Panc1 (cell line): ENCODE data around the gene TSPAN17. TPM values are rescaled to one million over a fixed set of nuclear protein-coding genes. Genes with fewer than 3 reads are reported as not detected.

Experiments used
- ATAC-seq: fragments of 200-7000 bp; cut with Tn5 transposase; 2 replicates; pipeline ENCODE4 v1.9.1; 2020; ENCODE audit warnings: mild to moderate bottlenecking, moderate library complexity
- BruUV-seq: library from RNA; stranded (reverse); fragments of 400-500 nt; replicated peaks from 2 replicates; lab custom pipeline; 2021; lab: Mats Ljungman, UMichigan
- CTCF ChIA-PET: fragments of 300-600 bp; sonication (Branson Sonifier 250); formaldehyde crosslinking; loops from one replicate; lab custom pipeline; 2022; ENCODE audit warnings: antibody characterized with exemption; lab: Charles Lee
- POLR2A ChIA-PET: fragments of 300-600 bp; sonication (Branson Sonifier 250); formaldehyde crosslinking; loops from one replicate; lab custom pipeline; 2022; ENCODE audit warnings: antibody characterized with exemption; lab: Charles Lee
- DNase-seq: peaks from one replicate; pipeline ENCODE4 v3.0.0-alpha.2; 2010; ENCODE audit warnings: low read depth, low spot score
- H3K27ac ChIP-seq: 2 replicates; pipeline ENCODE4 v1.5.1; 2011; ENCODE audit warnings: mild to moderate bottlenecking, low read length, inconsistent platforms
- H3K27me3 ChIP-seq: fragments of 200-500 bp; sonication (Bioruptor generic); 2 replicates; pipeline ENCODE4 v1.6.0; 2014; ENCODE audit warnings: low read length, inconsistent platforms; ENCODE audit not compliant: control insufficient read depth, insufficient read depth
- H3K36me3 ChIP-seq: fragments of 200-500 bp; sonication (Bioruptor generic); 2 replicates; pipeline ENCODE4 v1.5.1; 2014; ENCODE audit warnings: inconsistent platforms, mild to moderate bottlenecking, low read length, moderate library complexity; ENCODE audit not compliant: control insufficient read depth, insufficient read depth
- H3K4me1 ChIP-seq: 2 replicates; pipeline ENCODE4 v1.5.1; 2011; ENCODE audit warnings: inconsistent platforms, mild to moderate bottlenecking, low read length, moderate library complexity; ENCODE audit not compliant: control insufficient read depth, insufficient read depth
- H3K4me3 ChIP-seq, 2 experiments: 2 replicates each; pipeline ENCODE4 v1.5.1; 2011 to 2012; ENCODE audit warnings: low read depth in 2 of 2, low read length in 2 of 2, mild to moderate bottlenecking in 2 of 2, inconsistent platforms in 1 of 2, moderate library complexity in 1 of 2
- H3K9me3 ChIP-seq: fragments of 200-500 bp; sonication (Bioruptor generic); 2 replicates; pipeline ENCODE4 v1.5.1; 2014; ENCODE audit warnings: low read depth, mild to moderate bottlenecking, inconsistent platforms, low read length, moderate library complexity; ENCODE audit not compliant: control insufficient read depth, insufficient read depth
- CTCF ChIP-seq: fragments of 450-650 bp; IDR thresholded peaks from 2 replicates; pipeline ENCODE4 v1.5.1; 2017; ENCODE audit warnings: mild to moderate bottlenecking
- POLR2AphosphoS5 ChIP-seq: IDR thresholded peaks from 2 replicates; pipeline ENCODE4 v1.6.1; 2012; ENCODE audit warnings: mild to moderate bottlenecking, low read depth, low read length, moderate library complexity
- REST ChIP-seq, 2 experiments: IDR thresholded peaks; 2 replicates each; pipeline ENCODE4 v1.6.1; 2011 to 2012; ENCODE audit warnings: low read depth in 2 of 2, control low read depth in 1 of 2, low read length in 1 of 2, mild to moderate bottlenecking in 1 of 2, moderate library complexity in 1 of 2; ENCODE audit not compliant: insufficient read depth in 1 of 2
- SIN3A ChIP-seq: IDR thresholded peaks from 2 replicates; pipeline ENCODE4 v1.6.1; 2012; ENCODE audit warnings: low read depth, mild to moderate bottlenecking, low read length, moderate library complexity, borderline replicate concordance; ENCODE audit not compliant: insufficient read depth
- TCF7L2 ChIP-seq: IDR thresholded peaks from 2 replicates; pipeline ENCODE4 v1.6.1; 2011; ENCODE audit warnings: mild to moderate bottlenecking, low read depth, low read length, inconsistent platforms
- in situ Hi-C: cut with HindIII; loops from 2 replicates; pipeline ENCODE4 v1.10.0; 2016; ENCODE audit warnings: low sequenced_read_pairs, low pct_unique_long_range_greater_than_20kb
- intact Hi-C: fragments of 100-400 bp; cut with micrococcal nuclease; formaldehyde crosslinking; loops from one replicate; pipeline ENCODE4 v1.10.0; 2022; ENCODE audit not compliant: unreplicated experiment
- total RNA-seq: library from RNA; stranded (reverse); gene quantifications from one replicate; pipeline ENCODE4 v1.2.1, GENCODE V29; 2021; ENCODE audit not compliant: unreplicated experiment

TSPAN17 gene
- total RNA-seq, 1 experiment from 2014 or later, result 64.7 TPM

- Histone ChIP-seq H3K27ac (no peak overlapping the region), H3K9me3 (no peaks in the 10 kb centered on the region), H3K4me1 (no peaks in the 10 kb centered on the region), H3K4me3 (no peak overlapping the region), H3K27me3 (no peaks in the 10 kb centered on the region), H3K36me3 (no peaks in the 10 kb centered on the region)
- ChIA-PET POLR2A (no interaction called here), CTCF (no interaction called here)
- TF ChIP-seq POLR2AphosphoS5 (no peak), CTCF (no peak), TCF7L2 (no peak), REST (IDR thresholded peaks at IDR 0.05; ENCODE audit: insufficient read depth in 1 of 2, low read depth in 2 of 2, low read length in 1 of 2) (no peak), SIN3A (no peak)
- ATAC-seq (no peak), DNase-seq (no peak)
- in situ Hi-C loops (no loop called here), intact Hi-C loops (loop anchor here (5.0 kb wide), 1 partner anchor 150 kb away; the partner anchor contains the start of gene UNC5A)
- no TSS peak for BruUV-seq
Measured at GRCh38 chr5:176662371-176663333, 15.4 kb downstream of the TSPAN17 start.

- no peak for ATAC-seq
- in situ Hi-C loops, result no loop called here
Measured at GRCh38 chr5:176663566-176663965, 16.3 kb downstream of the TSPAN17 start.

More at GRCh38 chr5:176663566-176663965, 16.3 kb downstream of the TSPAN17 start:
- intact Hi-C loops, result loop anchor here (5.0 kb wide), 1 partner anchor 149 kb away; the partner anchor contains the start of gene UNC5A
- BruUV-seq, result no TSS peak
- H3K27ac ChIP-seq, result no peak overlapping the region
- H3K4me1 ChIP-seq, result no peaks in the 10 kb centered on the region
- no peak for TF ChIP-seq POLR2AphosphoS5
- TF ChIP-seq SIN3A, result no peak
- no peak for TF ChIP-seq CTCF
- no peak for TF ChIP-seq TCF7L2
- no peak for TF ChIP-seq REST (IDR thresholded peaks at IDR 0.05; ENCODE audit: insufficient read depth in 1 of 2, low read depth in 2 of 2, low read length in 1 of 2)
- H3K27me3 ChIP-seq, result no peaks in the 10 kb centered on the region
- ChIA-PET CTCF (no interaction called here), POLR2A (no interaction called here)
- no peak for DNase-seq
- H3K9me3 ChIP-seq, result no peaks in the 10 kb centered on the region
- H3K36me3 ChIP-seq, result no peaks in the 10 kb centered on the region
- no peak overlapping the region for H3K4me3 ChIP-seq
